ENCODE data around the gene NDUFV1.
A peak's percentile ranks its signal among the peaks of the same experiment; 100 is the strongest.
"Not testable (repeated sequence)": the region's sequence is repeated elsewhere in the genome, so short reads cannot be mapped to it uniquely, and the experiment has no call there.

Gene NDUFV1

DNA sequence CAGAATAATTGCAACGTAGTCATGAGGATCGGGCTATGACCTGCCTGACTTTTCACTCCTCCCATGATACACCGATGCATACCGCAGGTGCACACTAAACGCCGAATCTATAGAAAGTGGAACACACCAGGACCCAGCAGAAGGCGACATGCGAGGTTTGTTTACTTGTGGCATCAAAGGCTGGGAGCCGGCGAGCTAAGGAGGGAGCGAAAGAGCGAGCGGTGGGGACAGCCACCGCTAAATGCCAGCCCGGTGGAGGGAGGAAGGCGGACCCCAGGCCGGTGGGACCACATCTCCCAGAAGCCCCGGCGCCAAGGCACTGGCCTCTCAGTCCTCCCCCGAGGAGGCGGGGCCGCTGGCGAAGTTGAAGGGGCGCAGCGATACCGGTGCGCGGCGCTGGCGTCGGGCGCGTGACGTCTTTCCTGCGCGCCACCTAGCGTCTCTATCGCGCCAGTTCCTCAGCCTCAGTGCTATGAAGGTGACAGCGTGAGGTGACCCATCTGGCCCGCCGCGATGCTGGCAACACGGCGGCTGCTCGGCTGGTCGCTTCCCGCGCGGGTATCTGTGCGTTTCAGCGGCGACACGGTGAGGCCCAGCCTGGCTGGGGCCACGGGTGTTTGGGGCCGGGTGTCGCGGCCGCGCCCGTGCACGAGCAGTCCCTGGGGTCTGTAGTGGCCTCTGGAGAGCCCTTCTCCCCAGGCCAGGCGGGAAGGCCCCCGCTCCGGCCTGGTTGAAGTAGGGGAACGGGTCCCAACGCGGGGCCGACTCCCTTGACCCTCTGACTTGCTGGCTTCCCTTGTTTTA is at the start of gene NDUFV1:
Gene NDUFV1, plus strand, starts transcription at position 445 of the 804 bp plus-strand sequence. Its CDS starts 69 bp downstream, at position 514.
- DNase-seq, result peak; percentile 78

DNA sequence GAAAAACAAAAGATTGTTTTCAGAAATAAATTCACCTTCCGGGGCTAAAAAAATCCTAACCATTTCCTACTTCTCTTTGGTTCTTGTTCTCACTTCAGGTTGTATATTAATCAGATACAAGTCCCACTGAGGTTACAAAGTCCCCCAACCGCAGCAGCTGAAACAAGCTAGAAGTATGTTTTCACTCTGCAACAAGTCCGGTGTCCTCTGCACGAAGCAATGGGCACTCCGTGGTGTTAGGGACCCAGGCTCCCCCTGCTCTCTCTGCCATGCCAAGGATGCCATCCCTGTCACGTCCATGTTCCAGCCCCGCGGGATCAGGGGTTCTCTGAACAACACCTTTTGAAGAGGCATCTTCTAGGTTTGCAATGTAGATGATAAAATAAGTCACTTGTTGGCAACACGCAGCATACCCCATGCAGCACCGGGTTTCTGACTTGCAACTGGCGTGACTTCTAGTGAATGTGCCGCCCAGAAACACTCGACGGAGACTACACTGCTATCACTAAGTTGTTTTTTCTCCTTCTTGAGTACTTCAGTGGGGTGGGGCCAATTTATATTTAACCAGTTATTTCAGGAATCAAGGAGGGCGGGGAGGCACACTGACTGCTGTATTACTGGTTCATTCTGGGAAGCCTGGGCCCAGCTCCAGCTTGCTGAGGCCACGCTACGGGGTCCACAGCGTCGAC is 48.5 kb upstream of the NDUFV1 start:
- no peak for DNase-seq

DNA sequence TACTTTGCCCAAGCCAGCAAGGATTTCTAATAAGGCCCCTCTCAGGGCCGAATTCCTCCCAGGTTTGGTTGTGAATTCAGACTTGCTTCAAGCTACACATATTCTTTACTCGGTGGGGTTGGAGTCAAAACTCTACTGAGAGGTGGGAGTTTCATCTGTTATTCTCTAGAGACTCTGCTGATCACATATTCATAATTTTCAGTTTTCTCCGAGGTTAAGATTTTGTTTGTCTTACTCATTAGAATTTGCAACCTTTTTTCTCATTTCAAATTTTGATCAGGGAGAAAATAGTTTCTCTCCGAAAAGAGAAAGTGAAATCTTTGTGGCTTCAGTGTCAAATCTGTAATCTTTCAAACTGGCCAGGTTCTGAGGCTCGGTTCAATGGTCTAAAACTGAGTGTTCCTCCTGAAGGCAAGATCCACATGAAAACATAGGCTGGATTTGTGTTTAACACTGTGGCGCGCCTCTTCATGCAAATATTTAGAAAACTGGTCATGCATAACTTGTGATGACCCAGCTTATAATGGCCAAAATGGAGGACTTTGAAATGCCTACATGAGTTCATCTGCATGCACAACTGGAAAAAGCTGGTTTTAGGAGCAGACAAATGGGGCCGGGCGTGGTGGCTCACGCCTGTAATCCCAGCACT is 44.6 kb upstream of the NDUFV1 start:
- DNase-seq, result no peak

DNA sequence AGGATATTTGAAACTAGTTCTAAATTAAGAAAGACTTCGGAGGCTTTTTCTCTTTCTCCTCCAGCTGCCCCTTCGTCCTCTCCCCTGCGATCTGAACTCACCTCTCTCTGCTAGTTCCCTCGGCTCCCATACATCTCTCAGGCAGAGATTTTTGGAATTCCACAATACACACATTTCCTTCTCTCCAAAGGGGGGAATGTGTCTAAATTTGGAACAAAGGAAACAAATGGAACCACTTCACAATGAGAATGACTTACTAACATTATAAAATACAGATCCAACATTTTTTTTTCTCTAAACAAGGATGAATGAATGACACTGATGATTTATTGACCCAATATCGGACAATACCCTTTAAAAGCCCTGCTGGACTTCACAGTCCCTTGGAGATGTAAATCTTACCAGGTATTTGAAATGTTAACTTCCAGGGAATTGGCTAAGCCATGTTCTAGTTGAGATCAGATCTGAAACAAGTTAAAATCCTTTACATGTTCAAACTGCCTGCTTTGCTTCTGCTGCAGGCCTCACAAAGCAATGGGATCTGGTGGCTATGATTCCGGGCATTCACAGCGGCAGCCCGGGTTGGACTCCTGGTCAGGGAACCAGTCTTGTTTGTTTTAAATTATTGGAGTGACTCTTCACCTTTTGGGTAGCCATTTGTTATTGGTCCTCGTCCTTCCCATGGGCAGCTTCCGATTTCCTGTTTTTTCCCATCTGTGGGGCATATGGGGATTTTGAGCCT is 43.6 kb upstream of the NDUFV1 start:
- DNase-seq, result no peak

DNA sequence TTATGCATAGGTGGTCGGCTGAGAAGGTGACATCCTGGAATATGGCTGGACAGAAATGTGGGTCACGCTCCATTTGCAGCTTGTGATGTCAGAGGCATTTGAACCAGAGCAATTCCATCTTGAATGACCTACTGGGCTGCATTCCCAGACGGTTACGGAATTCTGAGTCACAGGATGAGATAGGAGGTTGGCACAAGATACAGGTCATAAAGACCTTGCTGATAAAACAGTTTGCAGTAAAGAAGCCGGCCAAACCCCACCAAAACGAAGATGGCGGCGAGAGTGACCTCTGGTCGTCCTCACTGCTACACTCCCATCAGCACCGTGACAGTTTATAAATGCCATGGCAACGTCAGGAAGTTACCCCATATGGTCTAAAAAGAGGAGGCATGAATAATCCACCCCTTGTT is 43.0 kb upstream of the NDUFV1 start:
- DNase-seq, result not testable (repeated sequence)

DNA sequence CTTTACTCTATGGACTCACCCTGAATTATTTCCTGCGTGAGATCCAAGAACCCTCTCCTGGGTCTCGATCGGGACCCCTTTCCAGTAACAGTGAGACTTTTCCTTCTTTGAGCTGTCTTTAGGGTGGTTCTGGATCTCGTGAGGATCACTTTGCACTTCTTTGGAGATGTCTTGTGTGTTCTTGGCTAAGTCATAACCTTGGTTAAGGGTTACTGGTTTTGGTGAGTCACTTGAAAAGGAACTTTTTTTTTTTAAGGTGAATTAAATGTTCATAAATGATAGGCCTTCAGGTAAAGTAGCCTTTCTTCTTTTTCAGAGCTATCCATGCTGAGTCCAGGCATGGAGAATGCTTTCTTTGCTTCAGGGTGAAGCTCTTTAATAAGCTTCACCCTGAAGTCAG is 42.5 kb upstream of the NDUFV1 start:
- no peak for DNase-seq

DNA sequence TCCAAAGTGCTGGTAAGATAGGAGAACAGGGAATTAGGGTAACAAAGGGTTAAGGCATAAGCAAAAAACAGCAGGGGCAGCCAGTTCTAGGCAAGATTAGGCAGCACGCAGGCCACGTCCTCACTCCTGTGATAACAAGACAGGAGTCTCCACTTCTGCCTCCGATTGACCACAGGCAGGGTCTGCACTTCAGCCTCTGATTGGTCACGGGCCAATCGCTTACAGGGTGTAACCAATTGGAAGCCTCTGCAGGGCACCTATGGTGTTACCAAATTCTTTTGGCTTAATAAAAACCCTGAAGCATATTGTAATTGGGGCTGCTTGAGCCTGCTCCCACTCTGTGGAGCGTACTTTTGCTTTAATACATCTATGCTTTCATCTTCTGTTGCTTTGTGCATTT is 35.3 kb upstream of the NDUFV1 start:
- no peak for DNase-seq

DNA sequence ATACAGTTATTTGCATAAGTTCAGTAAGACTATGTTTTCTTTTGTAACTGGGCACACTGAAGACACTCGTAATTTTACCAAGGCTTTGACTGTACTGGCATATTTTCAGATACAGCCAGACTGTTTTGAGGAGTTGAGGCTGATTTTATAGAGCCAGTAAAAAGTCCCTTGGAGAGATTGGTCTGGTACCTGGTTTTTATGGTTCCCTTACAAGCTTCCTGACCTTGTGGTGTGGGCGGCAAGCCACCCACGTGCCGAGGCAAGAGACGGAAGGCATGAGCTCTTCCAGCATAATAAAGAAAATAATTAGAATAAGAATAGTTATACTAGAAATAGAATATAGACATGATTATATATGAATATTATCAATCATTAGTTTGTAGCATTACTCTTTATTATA is 34.4 kb upstream of the NDUFV1 start:
- no peak for DNase-seq

DNA sequence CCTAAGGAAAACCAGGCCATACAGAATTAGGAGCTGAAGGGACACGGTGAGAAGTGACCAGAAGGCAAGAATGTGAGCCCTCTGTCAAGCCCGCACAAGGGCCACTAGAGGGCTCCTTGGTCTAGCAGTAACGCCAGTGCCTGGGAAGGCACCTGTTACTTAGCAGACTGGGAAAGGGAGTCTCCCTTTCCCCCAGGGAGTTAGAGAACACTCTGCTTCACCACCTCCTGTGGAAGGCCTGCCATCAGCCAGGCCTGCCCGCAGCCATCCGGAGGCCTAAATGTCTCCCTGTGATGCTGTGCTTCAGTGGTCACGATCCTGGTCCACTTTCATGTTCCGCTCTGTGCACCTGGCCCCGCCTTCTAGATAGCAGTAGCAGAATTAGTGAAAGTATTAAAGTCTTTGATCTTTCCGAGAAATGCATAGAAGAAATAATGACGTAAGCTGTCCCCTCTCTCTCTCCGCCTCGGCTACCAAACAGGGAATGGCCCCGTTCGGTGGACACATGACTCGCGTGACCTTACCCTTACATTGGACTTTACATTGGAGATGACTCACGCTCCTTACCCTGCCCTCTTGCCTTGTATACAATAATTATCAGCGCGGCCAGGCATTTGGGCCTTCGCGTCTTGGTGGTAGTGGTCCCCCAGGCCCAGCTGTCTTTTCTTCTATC is 33.9 kb upstream of the NDUFV1 start:
- DNase-seq, result no peak

DNA sequence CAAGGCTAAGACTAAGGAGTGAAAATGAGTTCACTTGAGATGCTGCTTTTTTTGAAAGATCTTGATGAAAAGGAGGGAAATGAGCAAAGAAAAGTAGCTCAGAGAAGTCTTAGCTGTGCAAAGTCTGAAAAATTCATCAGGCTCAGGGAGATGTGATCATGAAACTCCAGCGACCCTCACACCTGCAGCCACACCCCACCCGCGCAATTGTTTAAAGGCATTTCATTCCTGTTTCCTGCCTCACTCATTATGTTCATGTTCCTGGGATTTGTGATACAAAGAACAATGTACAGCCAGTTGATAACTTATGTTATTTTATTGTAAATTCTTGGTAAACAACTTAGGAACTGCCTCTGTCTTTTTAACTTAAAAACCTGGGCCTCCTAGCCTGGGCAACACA is 31.8 kb upstream of the NDUFV1 start:
- no peak for DNase-seq

DNA sequence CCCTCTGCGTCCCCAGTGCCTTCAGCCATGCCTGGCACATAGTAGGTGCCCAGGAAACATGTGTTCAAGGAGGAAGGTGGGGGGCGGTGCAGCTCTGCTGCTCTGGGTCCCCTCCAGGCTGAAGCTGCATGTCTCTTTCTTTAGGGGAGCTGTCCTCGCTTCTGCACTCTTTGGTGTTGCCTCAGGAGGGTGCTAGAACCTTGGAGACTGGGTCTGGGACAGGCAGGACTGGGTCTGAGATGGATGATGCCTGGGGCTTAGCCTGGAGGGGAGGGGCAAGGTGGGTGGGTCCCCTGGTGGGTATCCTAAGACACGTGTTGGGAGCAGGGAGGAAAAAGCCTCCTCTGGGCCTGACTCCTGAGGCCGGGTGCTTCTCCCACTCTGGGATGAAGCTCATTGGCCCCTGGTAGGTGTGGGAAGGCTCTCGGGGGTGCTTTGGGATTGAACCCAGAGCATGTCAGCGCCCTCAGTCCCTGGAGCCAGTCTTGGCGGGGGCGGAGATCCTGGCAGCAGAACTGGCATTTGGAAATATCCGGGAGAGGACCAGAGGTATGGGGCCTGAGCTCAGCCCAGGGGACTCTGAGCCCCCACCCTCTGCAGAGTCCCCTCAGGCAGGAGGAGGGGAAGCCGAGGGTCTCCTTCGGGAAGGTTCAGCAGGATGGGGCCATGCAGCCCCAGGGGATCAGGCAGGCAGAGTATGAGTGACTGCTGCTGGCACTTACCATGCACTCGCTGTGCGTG is 29.8 kb upstream of the NDUFV1 start:
- no peak for DNase-seq

DNA sequence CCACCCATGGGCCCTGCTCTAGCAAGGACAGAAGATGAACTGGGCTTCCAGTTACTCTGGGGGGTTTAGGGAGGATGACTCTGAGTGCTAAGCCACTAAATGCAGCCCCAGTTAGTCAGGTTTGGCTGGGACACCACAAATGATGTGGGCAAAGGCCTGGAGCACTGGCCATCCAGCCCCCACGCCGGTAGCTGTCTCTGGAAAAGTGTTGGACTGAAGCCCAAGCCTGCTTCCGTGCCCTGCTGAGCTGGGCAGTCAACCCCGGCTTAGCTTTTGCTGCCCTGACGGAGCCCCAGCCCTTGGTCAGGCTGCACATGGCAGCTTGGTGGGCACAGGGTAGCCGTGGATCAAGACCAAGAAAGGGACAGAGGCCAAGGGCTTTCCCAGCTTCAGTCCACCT is 28.8 kb upstream of the NDUFV1 start:
- no peak for DNase-seq

DNA sequence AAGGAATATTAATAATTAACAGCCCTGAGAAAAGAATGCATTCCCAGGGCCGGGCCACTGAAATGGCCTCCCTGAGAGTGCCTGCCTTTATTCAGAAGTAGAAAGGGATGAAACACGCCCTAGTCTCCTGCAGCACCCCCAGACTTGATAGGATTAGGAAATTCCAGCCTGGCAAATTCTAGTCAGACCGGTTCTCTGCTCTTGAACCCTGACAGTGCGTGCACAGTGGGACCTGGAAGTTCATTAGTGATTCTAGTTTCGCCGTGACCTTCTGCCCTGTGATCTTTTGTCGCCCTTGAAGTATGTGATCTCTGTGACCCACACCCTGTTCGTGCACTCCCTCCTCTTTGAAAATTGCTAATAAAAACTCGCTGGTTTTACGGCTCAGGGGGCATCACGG is 25.3 kb upstream of the NDUFV1 start:
- DNase-seq, result no peak

DNA sequence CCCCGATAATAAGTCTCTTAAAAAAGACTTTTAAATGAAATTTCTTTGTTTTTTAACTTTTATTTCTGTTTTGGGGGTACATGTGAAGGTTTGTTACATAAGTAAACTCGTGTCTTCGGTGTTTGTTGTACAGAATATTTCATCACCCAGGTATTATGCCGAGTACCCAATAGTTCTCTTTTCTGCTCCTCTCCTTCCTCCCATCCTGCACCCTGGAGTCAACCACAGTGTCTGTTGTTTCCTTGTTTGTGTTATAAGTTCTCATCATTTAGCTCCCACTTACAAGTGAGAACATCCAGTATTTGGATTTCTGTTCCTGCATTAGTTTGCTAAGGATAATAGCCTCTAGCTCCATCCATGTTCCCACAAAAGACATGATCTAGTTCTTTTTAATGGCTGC is 24.7 kb upstream of the NDUFV1 start:
- no peak for DNase-seq

DNA sequence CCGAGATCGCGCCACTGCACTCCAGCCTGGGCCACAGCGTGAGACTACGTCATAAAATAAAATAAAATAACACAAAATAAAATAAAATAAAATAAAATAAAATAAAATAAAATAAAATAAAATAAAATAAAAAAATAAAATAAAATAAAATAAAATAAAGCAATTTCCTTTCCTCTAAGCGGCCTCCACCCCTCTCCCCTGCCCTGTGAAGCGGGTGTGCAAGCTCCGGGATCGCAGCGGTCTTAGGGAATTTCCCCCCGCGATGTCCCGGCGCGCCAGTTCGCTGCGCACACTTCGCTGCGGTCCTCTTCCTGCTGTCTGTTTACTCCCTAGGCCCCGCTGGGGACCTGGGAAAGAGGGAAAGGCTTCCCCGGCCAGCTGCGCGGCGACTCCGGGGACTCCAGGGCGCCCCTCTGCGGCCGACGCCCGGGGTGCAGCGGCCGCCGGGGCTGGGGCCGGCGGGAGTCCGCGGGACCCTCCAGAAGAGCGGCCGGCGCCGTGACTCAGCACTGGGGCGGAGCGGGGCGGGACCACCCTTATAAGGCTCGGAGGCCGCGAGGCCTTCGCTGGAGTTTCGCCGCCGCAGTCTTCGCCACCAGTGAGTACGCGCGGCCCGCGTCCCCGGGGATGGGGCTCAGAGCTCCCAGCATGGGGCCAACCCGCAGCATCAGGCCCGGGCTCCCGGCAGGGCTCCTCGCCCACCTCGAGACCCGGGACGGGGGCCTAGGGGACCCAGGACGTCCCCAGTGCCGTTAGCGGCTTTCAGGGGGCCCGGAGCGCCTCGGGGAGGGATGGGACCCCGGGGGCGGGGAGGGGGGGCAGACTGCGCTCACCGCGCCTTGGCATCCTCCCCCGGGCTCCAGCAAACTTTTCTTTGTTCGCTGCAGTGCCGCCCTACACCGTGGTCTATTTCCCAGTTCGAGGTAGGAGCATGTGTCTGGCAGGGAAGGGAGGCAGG is 23.2 kb upstream of the NDUFV1 start, which contains the start of gene GSTP1:
Gene GSTP1, plus strand, starts transcription at position 566 of the 958 bp plus-strand sequence. Its CDS starts 32 bp downstream, at position 598.
- no peak for DNase-seq

DNA sequence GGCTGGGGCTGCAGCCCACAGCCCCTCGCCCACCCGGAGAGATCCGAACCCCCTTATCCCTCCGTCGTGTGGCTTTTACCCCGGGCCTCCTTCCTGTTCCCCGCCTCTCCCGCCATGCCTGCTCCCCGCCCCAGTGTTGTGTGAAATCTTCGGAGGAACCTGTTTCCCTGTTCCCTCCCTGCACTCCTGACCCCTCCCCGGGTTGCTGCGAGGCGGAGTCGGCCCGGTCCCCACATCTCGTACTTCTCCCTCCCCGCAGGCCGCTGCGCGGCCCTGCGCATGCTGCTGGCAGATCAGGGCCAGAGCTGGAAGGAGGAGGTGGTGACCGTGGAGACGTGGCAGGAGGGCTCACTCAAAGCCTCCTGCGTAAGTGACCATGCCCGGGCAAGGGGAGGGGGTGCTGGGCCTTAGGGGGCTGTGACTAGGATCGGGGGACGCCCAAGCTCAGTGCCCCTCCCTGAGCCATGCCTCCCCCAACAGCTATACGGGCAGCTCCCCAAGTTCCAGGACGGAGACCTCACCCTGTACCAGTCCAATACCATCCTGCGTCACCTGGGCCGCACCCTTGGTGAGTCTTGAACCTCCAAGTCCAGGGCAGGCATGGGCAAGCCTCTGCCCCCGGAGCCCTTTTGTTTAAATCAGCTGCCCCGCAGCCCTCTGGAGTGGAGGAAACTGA is 22.4 kb upstream of the NDUFV1 start:
- DNase-seq, result no peak

DNA sequence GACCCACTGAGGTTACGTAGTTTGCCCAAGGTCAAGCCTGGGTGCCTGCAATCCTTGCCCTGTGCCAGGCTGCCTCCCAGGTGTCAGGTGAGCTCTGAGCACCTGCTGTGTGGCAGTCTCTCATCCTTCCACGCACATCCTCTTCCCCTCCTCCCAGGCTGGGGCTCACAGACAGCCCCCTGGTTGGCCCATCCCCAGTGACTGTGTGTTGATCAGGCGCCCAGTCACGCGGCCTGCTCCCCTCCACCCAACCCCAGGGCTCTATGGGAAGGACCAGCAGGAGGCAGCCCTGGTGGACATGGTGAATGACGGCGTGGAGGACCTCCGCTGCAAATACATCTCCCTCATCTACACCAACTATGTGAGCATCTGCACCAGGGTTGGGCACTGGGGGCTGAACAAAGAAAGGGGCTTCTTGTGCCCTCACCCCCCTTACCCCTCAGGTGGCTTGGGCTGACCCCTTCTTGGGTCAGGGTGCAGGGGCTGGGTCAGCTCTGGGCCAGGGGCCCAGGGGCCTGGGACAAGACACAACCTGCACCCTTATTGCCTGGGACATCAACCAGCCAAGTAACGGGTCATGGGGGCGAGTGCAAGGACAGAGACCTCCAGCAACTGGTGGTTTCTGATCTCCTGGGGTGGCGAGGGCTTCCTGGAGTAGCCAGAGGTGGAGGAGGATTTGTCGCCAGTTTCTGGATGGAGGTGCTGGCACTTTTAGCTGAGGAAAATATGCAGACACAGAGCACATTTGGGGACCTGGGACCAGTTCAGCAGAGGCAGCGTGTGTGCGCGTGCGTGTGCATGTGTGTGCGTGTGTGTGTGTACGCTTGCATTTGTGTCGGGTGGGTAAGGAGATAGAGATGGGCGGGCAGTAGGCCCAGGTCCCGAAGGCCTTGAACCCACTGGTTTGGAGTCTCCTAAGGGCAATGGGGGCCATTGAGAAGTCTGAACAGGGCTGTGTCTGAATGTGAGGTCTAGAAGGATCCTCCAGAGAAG is 21.6 kb upstream of the NDUFV1 start:
- no peak for DNase-seq

DNA sequence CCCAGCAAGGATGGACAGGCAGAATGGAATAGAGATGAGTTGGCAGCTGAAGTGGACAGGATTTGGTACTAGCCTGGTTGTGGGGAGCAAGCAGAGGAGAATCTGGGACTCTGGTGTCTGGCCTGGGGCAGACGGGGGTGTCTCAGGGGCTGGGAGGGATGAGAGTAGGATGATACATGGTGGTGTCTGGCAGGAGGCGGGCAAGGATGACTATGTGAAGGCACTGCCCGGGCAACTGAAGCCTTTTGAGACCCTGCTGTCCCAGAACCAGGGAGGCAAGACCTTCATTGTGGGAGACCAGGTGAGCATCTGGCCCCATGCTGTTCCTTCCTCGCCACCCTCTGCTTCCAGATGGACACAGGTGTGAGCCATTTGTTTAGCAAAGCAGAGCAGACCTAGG is 20.8 kb upstream of the NDUFV1 start:
- no peak for DNase-seq
